ENCODE results near the gene KCNAB3.

DNA sequence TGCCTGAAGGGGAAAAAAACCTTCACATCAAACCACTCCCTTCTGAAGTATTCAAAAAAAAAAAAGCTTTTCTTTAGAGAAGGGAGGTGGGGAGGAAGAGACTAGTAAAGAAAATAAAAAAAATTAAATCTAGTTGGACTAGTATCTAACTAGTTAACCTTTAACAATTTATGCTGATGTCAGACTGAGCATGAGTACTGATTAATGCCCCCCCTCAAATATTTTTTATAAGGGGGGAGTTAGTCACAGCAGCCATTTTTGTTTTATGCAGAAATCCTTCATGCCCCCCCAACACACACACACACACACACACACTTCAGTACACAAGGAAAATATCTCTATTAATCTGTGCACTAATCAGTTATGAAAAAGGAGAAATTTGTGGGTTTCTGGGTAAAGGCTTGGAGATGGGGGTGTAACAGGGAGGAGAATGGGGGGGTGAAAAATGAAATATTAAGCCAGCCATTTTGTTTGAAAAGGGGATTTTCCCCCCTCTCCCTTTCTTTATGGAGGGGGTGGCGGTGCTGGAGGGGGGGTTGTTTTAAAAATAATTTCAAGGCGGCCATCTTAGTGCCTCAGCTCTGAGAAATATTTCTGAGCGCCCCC is 45.8 kb downstream of the KCNAB3 start:
- TF ChIP-seq CTCF (tag by site-specific recombination; IDR thresholded peaks at IDR 0.05) (no peak), ZBTB8A (tag by site-specific recombination; IDR thresholded peaks at IDR 0.05) (no peak), ZNF626 (tag by site-specific recombination; IDR thresholded peaks at IDR 0.05) (no peak), ZFP41 (tag by site-specific recombination; IDR thresholded peaks at IDR 0.05; ENCODE audit: borderline replicate concordance) (no peak)

Data from HEK293 (cell line).